NOMO-1 (cell line): ENCODE results near the gene COL13A1.
A peak's percentile ranks its signal among the peaks of the same experiment; 100 is the strongest.

Experiments used
- DNase-seq, 2 experiments: peaks; one replicate each; lab custom pipeline; 2025; ENCODE audit not compliant: unreplicated experiment in 2 of 2; lab: John Stamatoyannopoulos, UW

The COL13A1 gene

GRCh38 chr10:69818676-69819239 is 17.1 kb downstream of the COL13A1 start:
- DNase-seq: no peak

GRCh38 chr10:69819716-69820506 is 18.2 kb downstream of the COL13A1 start:
- peak; percentile 11 to 58 for DNase-seq

DNA sequence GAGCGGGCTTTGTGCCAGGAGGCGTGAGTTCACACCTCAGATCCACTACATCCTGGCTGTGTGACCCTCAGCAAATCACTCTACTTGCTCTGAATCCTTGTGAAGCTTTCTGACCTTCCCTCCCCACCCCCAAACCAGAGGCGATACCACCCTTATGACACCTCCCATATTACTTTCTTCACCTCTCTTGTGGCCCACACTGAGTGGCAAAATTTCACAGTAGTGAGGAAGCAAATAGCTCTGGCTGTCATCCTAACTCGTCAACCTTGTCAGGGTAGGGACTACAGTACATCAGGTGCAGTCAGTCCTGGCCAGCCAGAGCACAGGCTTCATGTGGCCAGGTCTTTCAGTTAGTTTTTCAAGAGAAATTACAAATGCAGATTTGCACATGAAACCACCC is 19.1 kb downstream of the COL13A1 start:
- no peak for DNase-seq

DNA sequence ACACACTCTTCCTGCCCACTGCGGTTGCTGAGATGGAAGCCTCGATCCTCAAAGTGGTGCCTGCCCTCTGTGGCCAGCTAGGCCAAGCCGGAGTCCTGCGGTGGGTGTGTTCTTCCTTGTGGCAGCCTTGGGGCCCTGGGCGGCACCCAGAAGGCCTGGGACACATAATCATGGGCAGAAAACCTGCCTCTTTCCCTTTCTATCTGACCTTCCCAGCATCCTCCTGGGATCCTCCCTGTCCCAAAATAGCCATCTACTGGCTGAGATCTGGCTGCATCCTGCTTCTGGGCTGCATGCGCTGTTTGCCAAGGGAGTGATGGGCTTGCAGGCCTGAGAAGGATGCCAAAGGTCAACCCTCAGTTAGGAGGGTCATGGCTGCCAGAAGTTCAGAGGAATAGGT is 23.9 kb downstream of the COL13A1 start:
- no peak for DNase-seq

- DNase-seq: no peak
Observed at GRCh38 chr10:69826094-69826493, 24.4 kb downstream of the COL13A1 start.

- DNase-seq: no peak
Observed at GRCh38 chr10:69826789-69827554, 25.3 kb downstream of the COL13A1 start.

- no peak for DNase-seq
Observed at GRCh38 chr10:69828144-69828870, 26.6 kb downstream of the COL13A1 start.

GRCh38 chr10:69829775-69830174 is 28.1 kb downstream of the COL13A1 start:
- no peak for DNase-seq

DNA sequence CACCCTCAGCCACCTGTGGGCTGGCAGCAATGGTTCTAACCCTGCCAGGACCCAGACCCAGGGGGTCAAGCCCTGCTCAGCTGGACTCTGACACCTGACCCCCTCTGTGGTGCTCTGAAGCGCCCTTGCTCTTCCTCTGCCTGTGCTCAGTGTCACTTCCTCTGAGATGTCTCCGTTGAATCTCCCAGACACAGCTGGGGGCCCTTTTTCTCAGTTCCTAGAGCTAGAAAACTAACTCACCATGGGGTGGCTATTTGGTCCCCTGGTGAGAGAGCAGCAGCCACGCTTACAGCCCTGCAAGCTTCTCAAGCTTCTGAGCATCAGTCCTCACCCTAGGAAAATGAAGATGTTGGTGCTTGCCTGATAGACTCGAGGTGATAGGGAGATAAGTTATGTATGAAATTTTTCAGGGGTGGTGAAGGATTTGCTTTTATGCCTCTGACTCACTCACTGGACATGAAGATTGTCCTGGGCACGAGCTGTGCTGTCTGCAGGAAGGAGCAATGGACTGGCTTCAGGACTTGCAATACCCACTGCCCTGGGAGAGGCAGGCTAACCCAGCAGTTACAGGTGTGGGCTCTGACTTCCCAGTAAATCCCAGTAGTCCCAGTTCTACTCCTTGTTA is 29.6 kb downstream of the COL13A1 start:
- no peak for DNase-seq

GRCh38 chr10:69835233-69835632 is 33.5 kb downstream of the COL13A1 start:
- DNase-seq: no peak

GRCh38 chr10:69835875-69836730 is 34.4 kb downstream of the COL13A1 start:
- no peak for DNase-seq

DNA sequence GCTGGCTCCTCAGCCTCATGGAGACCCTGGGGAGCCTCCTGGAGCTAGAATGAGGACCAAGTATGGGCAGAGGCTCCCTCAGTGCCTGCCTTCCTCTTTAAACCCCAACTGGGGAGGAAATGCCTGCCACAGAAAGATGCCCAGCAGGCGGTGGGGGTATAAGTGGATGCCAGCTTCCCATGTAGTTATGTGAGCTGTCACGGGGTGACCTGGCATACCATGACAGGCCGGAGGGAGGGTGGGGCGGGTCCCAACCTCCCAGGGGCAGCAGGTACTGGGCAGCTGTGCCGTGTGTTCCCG is 35.0 kb downstream of the COL13A1 start:
- DNase-seq: no peak

GRCh38 chr10:69837261-69837660 is 35.6 kb downstream of the COL13A1 start:
- DNase-seq: no peak

DNA sequence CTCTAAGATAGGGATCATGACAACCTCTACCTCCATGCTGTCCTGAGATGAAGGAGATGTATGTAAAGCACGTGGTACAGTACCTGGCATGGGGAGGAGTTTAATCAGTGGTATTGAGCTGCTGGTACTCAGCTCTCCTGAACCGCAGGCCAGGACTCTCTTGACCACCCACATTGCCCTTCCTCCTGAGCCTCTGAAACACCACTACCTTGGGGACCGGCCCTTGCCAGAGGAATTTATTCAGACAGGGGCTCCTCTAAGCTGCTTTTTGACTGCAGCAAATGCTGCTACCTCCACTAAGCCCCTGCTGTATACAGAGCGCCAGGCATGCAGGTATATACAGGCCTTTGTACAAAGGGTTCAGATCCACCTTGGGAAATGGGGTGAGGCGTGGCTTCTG is 36.7 kb downstream of the COL13A1 start:
- no peak for DNase-seq

DNA sequence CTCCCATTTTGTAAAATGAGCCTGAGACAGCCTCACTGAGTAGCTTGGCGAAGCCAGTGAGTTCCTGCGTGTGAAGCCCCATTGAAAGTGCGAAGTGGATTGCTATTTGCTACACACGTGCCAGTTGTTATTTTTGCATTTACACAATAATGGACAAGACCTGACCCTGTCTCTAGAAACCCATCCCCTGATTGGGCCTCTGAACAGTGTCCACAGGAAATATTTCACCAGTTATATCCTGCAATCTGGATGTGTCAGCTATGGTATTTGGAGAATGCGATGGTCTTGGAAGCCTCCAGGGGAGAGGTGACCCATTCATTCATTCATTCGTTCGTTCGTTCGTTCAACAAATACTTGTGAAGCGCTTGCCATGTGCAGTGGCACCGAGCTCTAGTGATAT is 37.1 kb downstream of the COL13A1 start:
- DNase-seq: no peak

DNA sequence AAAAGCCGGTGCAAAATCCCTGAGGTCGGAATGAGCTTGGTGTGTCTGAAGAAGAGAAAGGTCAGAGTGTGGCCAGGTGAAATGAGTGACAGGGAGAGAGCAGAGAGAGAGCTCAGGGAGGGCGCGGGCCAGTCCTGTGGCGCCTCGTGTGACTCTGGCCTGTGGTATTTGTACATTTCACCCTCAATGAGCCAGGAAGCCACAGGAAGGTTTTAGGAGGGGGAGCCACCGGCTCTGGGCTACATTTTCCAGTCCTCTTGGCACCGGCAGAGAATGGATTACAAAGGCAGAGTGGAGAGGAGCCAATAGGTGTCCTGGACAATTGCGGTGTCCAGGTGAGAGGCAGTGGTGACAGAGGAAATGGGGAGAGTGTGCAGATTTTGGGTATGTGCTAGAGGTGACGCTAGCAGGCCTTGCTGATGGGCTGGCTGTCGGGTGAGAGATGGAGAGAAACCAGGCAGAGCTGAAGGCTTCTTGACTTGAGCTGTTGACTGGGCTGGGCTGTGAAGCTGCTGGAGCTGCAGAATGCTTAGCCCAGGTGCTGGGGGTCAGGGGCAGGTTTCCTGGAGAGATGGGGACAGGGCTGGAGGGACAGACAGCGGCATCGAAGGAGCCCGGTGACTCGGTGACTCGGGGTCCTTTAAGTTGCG is 38.1 kb downstream of the COL13A1 start:
- no peak for DNase-seq

DNA sequence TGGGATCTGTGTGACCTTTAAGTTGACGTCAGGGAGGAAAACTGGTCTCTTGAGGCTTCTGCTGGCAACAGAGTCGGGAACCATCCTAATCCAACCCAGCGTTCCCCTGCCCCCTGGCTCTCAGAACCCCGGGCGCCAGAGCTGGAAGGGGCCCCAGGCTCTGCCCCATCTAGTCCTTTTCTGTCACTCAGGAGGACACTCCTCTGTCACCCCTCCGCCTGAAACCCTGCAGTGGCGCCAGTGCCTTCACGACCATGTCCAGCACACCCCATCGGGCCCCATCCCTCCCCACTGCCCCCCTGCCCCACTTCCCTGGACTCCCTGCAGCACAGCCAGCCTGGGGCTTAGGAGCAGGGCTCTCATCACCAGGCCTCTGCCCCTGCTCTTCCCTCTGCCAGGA is 39.1 kb downstream of the COL13A1 start:
- DNase-seq: no peak

- no peak for DNase-seq
Observed at GRCh38 chr10:69842020-69842419, 40.3 kb downstream of the COL13A1 start.

- no peak for DNase-seq
Observed at GRCh38 chr10:69842882-69843281, 41.2 kb downstream of the COL13A1 start.

GRCh38 chr10:69843923-69844322 is 42.2 kb downstream of the COL13A1 start:
- DNase-seq: no peak
